Subcutaneous adipose tissue (tissue), 4 donors: ENCODE data around the gene SH2D6. TPM values are rescaled to one million over a fixed set of nuclear protein-coding genes. Genes with fewer than 3 reads are reported as not detected.

Experiments used
- total RNA-seq, 4 donors: library from RNA; depleted of rRNA; stranded (reverse); fragments of >200 nt; gene quantifications; one replicate each; pipeline ENCODE4 v1.1.0, GENCODE V29; 2016
- TF ChIP-seq, protein P1 (sequence below): fragments of 450-650 bp; IDR thresholded peaks from one replicate; pipeline ENCODE4 v1.5.1; 2016; ENCODE audit warnings: low read depth, mild to moderate bottlenecking, control low read depth, antibody characterized with exemption, moderate library complexity

The SH2D6 gene
- total RNA-seq, 4 donors from 2014 or later = 2.8 TPM; not detected in 3

DNA sequence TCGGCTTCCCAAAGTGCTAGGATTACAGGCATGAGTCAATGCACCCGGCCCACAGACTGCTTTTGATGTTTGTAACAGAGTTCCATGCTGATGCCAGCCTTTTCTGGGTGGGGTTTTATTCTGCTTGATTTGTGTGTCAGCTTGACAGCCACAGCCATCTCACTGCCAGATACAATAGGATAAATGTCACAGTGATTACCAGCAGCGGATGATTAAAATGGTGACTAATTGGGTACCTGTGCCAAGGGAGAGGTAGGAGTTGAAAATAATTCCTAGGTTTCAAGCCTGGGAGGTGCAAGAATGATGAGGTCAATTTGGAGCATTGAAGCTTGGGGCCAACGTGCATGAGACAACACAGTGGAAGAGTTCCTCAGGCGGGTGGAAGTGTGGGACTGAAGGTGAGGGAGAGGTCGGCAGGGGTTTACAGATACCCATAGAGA is 39.4 kb downstream of the SH2D6 start:
- TF ChIP-seq, protein P1, sequence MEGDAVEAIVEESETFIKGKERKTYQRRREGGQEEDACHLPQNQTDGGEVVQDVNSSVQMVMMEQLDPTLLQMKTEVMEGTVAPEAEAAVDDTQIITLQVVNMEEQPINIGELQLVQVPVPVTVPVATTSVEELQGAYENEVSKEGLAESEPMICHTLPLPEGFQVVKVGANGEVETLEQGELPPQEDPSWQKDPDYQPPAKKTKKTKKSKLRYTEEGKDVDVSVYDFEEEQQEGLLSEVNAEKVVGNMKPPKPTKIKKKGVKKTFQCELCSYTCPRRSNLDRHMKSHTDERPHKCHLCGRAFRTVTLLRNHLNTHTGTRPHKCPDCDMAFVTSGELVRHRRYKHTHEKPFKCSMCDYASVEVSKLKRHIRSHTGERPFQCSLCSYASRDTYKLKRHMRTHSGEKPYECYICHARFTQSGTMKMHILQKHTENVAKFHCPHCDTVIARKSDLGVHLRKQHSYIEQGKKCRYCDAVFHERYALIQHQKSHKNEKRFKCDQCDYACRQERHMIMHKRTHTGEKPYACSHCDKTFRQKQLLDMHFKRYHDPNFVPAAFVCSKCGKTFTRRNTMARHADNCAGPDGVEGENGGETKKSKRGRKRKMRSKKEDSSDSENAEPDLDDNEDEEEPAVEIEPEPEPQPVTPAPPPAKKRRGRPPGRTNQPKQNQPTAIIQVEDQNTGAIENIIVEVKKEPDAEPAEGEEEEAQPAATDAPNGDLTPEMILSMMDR = no peak

- TF ChIP-seq, protein P1 = no peak
Observed at GRCh38 chr2:85458601-85459563, 40.4 kb downstream of the SH2D6 start.

DNA sequence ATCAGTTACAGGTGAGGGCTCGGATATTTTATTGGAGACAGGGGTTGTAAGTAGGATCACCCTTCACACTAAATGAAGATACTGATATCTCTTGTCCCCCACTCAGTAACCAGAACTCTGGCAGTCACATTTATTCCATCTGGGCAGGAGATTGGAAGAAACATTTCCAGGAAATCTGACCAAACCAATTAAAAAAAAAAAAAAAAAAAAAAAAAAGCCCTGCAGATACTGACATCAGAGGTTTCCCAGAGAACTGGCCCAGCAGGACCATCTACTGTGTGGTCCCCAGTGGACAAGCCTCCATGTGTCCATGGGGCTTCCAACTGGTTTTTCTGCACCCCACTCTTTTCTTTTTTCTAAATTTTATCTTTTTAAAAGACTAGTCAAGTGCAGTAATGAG is 41.3 kb downstream of the SH2D6 start:
- TF ChIP-seq, protein P1 = no peak

GRCh38 chr2:85462322-85462721 is 43.8 kb downstream of the SH2D6 start:
- TF ChIP-seq, protein P1 = no peak

GRCh38 chr2:85468096-85468703 is 49.7 kb downstream of the SH2D6 start:
- TF ChIP-seq, protein P1 = no peak

DNA sequence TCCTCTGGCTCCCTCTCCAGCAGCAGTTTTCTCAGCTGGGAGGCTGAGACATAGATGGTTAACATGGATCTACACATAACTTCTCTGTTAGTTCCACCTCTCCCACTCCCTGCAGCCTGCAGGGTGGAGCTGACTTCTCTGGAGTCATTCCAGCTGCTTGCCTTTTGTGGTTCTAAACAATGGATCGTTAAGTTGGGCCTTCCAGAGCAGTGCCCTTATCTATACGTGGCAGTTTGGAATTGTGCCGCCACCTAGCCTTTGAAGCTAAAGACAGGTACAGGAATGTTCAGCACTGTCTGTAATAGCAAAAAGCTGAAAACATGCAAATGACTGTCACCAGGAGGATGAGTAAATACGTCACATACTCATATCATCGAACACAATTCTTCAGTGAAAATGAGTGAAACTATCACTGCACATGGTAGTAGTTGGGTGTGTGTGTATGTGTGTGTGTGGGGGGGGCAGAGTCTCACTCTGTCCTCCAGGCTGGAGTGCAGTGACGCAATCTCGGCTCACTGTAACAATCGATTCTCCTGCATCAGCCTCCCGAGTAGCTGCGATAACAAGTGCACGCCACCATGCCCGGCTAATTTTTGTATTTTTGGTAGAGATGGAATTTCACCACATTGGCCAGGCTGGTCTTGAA is 50.3 kb downstream of the SH2D6 start:
- TF ChIP-seq, protein P1 = no peak
